Omental fat pad (tissue), 4 donors: ENCODE results near the gene SNX27. TPM values are rescaled to one million over a fixed set of nuclear protein-coding genes. Genes with fewer than 3 reads are reported as not detected.
"Not testable (repeated sequence)": the region's sequence is repeated elsewhere in the genome, so short reads cannot be mapped to it uniquely, and the experiment has no call there.

Experiments
- ATAC-seq: fragments of 150-250 bp; one replicate; pipeline ENCODE4 v1.9.1; 2016; ENCODE audit warnings: mild to moderate bottlenecking, moderate library complexity; ENCODE audit not compliant: low FRiP score
- DNase-seq: peaks from one replicate; pipeline ENCODE4 v3.0.0-alpha.2; 2019; ENCODE audit warnings: low spot score
- total RNA-seq, 4 donors: library from RNA; depleted of rRNA; stranded (reverse); fragments of >200 nt; gene quantifications; one replicate each; pipeline ENCODE4 v1.1.0, GENCODE V29; 2016
- TF ChIP-seq, protein P1 (sequence below), 3 donors: fragments of 450-650 bp; IDR thresholded peaks; one replicate each; pipeline ENCODE4 v1.5.1; 2016 to 2017; ENCODE audit warnings: antibody characterized with exemption in 3 of 3, mild to moderate bottlenecking in 3 of 3, moderate library complexity in 2 of 3

SNX27 gene
- total RNA-seq, 4 donors from 2014 or later, result 21.3 to 41.9 (median 33.6) TPM

DNA sequence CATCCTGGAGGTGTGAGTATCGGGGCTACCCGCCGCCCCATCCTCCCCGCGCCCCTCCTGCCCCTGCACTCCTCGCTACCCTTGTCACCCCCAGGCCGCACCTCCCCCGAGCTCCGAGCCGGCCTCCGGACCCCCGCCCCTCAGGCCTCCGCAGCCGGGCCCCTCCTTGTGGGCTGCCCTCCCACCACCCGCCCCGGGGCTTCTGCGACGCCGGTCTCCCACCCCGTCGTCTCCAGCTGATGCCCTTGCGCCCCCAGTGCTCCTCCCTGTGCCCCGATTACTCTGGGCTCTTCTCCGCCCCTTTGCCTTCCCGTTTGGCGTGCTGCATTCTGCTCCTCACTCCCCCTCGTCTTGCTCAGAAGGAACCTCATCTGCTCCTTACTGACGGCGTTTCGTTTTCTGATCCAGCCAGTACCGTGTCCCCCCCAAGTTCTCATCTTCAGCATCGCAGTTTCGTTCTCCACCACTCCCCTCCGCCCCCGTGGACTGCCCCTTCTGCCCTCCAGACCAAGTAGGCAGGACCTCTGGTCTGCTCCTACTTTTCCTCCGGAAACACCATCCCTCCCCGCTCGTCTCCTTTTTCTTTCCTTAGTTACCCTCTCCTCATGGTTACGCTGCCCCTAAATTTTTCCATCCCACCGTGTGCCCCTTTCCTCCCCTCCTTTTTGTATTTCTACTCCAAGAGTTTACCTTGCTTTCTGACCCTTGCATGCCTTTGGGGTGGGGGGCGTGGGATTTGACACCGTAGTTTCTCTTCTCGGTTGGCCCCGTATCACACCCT is 841 bp downstream of the SNX27 start:
- ATAC-seq (peak; percentile 31), DNase-seq (no peak)
- TF ChIP-seq, protein P1, sequence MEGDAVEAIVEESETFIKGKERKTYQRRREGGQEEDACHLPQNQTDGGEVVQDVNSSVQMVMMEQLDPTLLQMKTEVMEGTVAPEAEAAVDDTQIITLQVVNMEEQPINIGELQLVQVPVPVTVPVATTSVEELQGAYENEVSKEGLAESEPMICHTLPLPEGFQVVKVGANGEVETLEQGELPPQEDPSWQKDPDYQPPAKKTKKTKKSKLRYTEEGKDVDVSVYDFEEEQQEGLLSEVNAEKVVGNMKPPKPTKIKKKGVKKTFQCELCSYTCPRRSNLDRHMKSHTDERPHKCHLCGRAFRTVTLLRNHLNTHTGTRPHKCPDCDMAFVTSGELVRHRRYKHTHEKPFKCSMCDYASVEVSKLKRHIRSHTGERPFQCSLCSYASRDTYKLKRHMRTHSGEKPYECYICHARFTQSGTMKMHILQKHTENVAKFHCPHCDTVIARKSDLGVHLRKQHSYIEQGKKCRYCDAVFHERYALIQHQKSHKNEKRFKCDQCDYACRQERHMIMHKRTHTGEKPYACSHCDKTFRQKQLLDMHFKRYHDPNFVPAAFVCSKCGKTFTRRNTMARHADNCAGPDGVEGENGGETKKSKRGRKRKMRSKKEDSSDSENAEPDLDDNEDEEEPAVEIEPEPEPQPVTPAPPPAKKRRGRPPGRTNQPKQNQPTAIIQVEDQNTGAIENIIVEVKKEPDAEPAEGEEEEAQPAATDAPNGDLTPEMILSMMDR (IDR thresholded peaks at IDR 0.05), result no peak

DNA sequence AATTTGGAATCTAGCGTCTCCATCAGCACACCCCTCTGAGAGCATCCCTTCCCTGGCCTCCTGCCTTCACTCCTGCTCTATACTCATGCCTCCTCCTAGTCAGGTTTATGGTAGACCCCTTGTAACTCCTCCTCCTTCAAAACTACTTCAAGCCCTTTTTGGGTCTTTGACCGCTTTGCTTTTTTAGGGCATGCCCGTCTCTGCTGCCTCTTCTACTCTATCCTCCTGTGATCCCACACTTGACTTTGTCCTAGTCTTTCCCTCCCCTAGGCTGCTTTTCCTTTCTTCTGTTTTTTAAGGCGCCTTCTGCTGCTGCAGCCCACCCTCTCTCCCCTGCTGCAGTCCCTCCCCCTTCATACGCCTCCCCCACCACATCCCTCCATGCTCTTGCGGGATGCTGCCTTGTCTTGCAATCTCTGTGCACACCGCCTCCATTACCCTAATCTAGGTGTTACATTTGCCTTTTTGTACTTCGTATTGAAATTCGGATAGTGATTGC is 1.5 kb downstream of the SNX27 start:
- ATAC-seq (no peak), DNase-seq (no peak)
- TF ChIP-seq, protein P1 (IDR thresholded peaks at IDR 0.05), result no peak

DNA sequence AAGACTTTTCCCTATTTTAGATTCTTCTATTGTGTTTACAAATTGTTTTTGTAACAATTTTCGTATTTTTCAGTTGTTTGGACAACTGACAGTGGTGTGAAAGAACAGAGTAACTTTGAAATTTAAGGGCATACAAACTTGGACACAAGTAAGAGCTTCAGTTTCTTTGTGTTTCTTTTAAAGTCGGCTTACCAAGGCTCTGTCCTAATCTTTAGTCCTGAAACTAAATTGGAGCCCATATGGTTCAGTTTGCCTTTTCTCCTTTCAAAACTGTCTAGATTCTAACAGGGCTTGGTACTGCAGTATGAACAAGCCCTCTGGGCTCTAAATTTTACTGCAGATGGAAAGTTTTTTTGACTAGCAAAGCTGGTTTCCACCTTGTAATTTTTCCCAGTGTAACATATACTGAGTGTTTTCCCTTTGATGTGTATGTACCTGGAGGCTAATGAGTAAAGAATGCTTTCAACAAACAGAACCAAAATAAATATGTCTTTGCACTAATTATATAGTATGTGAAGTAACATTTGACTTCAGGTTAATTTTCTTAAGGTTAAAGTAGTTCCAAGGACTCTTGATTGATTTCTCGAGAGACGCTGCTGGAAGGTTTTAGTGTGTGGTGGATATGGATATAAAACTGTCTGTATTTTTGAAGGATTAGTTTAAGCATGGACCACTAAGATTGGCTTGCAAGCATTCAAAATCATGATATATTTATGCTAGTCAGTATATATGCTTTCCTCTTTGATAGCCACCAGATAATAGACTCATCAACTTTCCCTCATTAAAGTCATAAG is 4.1 kb downstream of the SNX27 start:
- TF ChIP-seq, protein P1 (IDR thresholded peaks at IDR 0.05), result no peak
- ATAC-seq (no peak), DNase-seq (no peak)

DNA sequence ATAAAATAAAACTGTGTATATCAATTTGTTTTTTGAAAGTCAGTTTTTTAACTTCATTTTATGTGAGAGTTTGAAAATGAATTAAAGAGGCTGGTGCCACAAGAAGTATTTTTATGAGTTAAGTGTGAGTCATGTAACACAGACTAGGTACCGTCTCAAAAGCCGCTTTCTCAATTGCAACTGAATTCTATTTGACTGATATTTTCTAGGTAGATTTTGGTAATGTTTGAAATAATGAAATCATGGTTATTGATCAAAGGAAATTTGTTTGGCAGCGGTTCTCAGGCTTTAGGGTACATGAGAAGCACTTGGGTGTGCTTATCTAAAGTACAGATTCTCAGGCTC is 4.6 kb downstream of the SNX27 start:
- DNase-seq (no peak), ATAC-seq (no peak)
- TF ChIP-seq, protein P1 (IDR thresholded peaks at IDR 0.05), result no peak

DNA sequence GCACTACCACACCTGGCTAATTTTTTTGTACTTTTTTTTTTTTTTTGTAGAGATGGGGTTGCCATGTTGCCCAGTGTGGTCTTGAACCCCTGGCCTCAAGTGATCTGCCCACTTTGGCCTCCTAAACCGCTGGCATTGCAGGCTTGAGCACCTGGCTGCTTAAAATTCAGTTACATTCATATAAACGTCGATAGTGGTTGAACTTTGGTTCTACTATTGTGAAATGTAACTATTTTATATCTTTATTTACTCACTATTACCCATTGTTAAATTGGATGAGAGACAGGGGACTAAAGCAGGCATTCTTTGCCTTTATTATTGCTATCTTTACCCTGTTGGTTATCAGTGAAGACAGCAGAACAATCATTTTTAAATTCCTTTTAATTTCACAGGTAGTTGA is 6.2 kb downstream of the SNX27 start:
- TF ChIP-seq, protein P1 (IDR thresholded peaks at IDR 0.05), result no peak
- ATAC-seq (no peak), DNase-seq (no peak)

DNA sequence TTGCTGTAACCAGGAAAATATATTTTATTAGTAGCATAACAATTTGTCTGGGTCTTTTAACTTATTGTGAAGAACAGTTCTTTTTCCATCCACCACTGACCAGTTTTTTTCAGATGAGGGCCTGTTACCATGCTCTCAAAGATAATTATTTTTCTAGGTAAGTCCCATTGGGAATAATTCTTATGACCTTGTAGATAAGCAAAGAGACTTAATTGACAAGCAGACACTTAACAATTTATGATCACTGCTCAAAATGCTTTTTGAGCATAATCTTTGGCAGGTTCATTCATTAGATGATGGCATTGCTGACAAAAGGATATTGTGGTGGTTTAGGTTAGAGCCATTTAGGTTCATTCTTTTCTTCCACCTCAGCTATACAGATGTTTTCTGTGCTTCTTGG is 6.6 kb downstream of the SNX27 start:
- ATAC-seq, result no peak
- TF ChIP-seq, protein P1 (IDR thresholded peaks at IDR 0.05), result no peak

DNA sequence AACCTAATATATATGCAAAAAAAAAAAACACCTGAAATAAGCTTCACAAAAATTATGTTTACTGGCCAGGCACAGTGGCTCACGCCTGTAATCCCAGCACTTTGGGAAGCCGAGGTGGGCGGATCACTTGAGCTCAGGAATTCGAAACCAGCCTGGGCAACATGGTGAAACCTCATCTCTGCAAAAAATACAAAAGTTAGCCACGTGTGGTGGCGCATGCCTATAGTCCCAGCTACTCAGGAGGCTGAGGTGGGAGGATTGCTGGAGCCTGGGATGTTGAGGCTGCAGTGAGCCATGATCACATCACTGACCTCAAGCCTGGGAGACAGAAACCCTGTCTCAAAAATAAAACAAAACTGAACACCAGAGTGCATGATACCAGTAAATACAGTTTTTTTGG is 7.1 kb downstream of the SNX27 start:
- DNase-seq, ATAC-seq: not testable (repeated sequence)

More for the DNA sequence above, 6.6 kb downstream of the SNX27 start:
- no peak for DNase-seq
